ENCODE results near the gene BBS1. TPM values are rescaled to one million over a fixed set of nuclear protein-coding genes. Genes with fewer than 3 reads are reported as not detected.

BBS1 gene
- total RNA-seq: 16.3 and 33.3 TPM in 2 replicates

GRCh38 chr11:66510271-66510989 is at the start of gene BBS1:
BBS1 (plus strand) TSS chr11:66510635; CDS start chr11:66510660, 25 bp downstream.

GRCh38 chr11:66466225-66467033 is 44.0 kb upstream of the BBS1 start, which contains the start of gene PELI3:
PELI3 (plus strand) TSS chr11:66466905; CDS start chr11:66468129, 1,224 bp downstream.

GRCh38 chr11:66480117-66480938 is 30.1 kb upstream of the BBS1 start, which contains the start of gene DPP3:
DPP3 (plus strand) TSS chr11:66480434; CDS start chr11:66482201, 1,767 bp downstream.

GRCh38 chr11:66545701-66546367 is 35.4 kb downstream of the BBS1 start, which contains the start of gene ZDHHC24:
ZDHHC24 (minus strand) TSS chr11:66546048; CDS start chr11:66546003, 45 bp downstream.

GRCh38 chr11:66546368-66546965 is 36.0 kb downstream of the BBS1 start, which contains the start of gene ACTN3:
ACTN3 (plus strand) TSS chr11:66546903; CDS start chr11:66546938, 35 bp downstream.

GRCh38 chr11:66568124-66568916 is 57.9 kb downstream of the BBS1 start, which contains the start of gene CTSF:
CTSF (minus strand) TSS chr11:66568606; CDS start chr11:66568486, 120 bp downstream.

Other genes starting within 250 kb of the BBS1 start
- gene RAB1B, start 242.0 kb upstream of the BBS1 start, total RNA-seq: 49.9 and 102 TPM in 2 replicates
- gene CNIH2, start 232.5 kb upstream of the BBS1 start, total RNA-seq: 0.19 and 0.85 TPM in 2 replicates
- gene YIF1A, start 221.5 kb upstream of the BBS1 start, total RNA-seq: 180 and 267 TPM in 2 replicates
- gene TMEM151A, start 218.7 kb upstream of the BBS1 start, total RNA-seq: under 0.01 and 0.28 TPM in 2 replicates
- gene CD248, start 193.6 kb upstream of the BBS1 start, total RNA-seq: 28.5 and 40.3 TPM in 2 replicates
- gene RIN1, start 174.2 kb upstream of the BBS1 start, total RNA-seq: 12.1 and 33.5 TPM in 2 replicates
- 38.9 and 83.6 TPM in 2 replicates for gene BRMS1, start 165.5 kb upstream of the BBS1 start, total RNA-seq
- gene B4GAT1, start 163.0 kb upstream of the BBS1 start, total RNA-seq: 19.0 and 60.0 TPM in 2 replicates
- 0.58 and 0.85 TPM in 2 replicates for gene SLC29A2, start 138.9 kb upstream of the BBS1 start, total RNA-seq
- gene NPAS4, start 89.6 kb upstream of the BBS1 start, total RNA-seq: not detected in 2 replicates
- 27.9 and 47.7 TPM in 2 replicates for gene MRPL11, start 71.8 kb upstream of the BBS1 start, total RNA-seq
- gene PELI3, start 43.7 kb upstream of the BBS1 start, total RNA-seq: 6.7 and 18.6 TPM in 2 replicates
- 24.2 and 52.5 TPM in 2 replicates for gene DPP3, start 30.2 kb upstream of the BBS1 start, total RNA-seq
- gene ZDHHC24, start 35.4 kb downstream of the BBS1 start, total RNA-seq: 9.4 and 12.4 TPM in 2 replicates
- gene ACTN3, start 36.3 kb downstream of the BBS1 start, total RNA-seq: under 0.01 and 0.28 TPM in 2 replicates
- gene CTSF, start 58.0 kb downstream of the BBS1 start, total RNA-seq: 11.7 and 53.0 TPM in 2 replicates
- 0.19 and 0.28 TPM in 2 replicates for gene CCDC87, start 82.4 kb downstream of the BBS1 start, total RNA-seq
- gene CCS, start 82.5 kb downstream of the BBS1 start, total RNA-seq: 42.4 and 43.7 TPM in 2 replicates
- 30.5 and 33.3 TPM in 2 replicates for gene RBM14, start 106.0 kb downstream of the BBS1 start, total RNA-seq
- 62.6 and 159 TPM in 2 replicates for gene RBM4, start 128.1 kb downstream of the BBS1 start, total RNA-seq
- 16.9 and 28.0 TPM in 2 replicates for gene RBM4B, start 167.3 kb downstream of the BBS1 start, total RNA-seq
- gene SPTBN2, start 218.6 kb downstream of the BBS1 start, total RNA-seq: 3.3 and 13.8 TPM in 2 replicates

Measured in regular cardiac myocyte (primary cell).